Calu3 (cell line): ENCODE data around the gene SLC13A2. TPM values are rescaled to one million over a fixed set of nuclear protein-coding genes. Genes with fewer than 3 reads are reported as not detected.

Source experiments
- BruUV-seq: library from RNA; stranded (reverse); fragments of 400-500 nt; replicated peaks from 2 replicates; lab custom pipeline; 2021; lab: Mats Ljungman, UMichigan
- CTCF ChIA-PET: fragments of 300-600 bp; sonication (Branson Sonifier 250); formaldehyde crosslinking; loops from one replicate; lab custom pipeline; 2022; ENCODE audit warnings: antibody characterized with exemption; lab: Charles Lee
- DNase-seq: peaks from one replicate; pipeline ENCODE4 v3.0.0; 2022
- H3K27ac Mint-ChIP-seq: one replicate; pipeline ENCODE4 v1.8.0; 2022; ENCODE audit warnings: mixed read lengths; ENCODE audit not compliant: unreplicated experiment
- H3K27me3 Mint-ChIP-seq: one replicate; pipeline ENCODE4 v1.8.0; 2022; ENCODE audit warnings: mixed read lengths; ENCODE audit not compliant: unreplicated experiment
- H3K36me3 Mint-ChIP-seq: one replicate; pipeline ENCODE4 v1.8.0; 2022; ENCODE audit warnings: mild to moderate bottlenecking, moderate library complexity, mixed read lengths; ENCODE audit not compliant: insufficient read depth, unreplicated experiment
- H3K4me1 Mint-ChIP-seq: one replicate; pipeline ENCODE4 v1.8.0; 2022; ENCODE audit warnings: mild to moderate bottlenecking, low read depth, mixed read lengths; ENCODE audit not compliant: unreplicated experiment
- H3K4me3 Mint-ChIP-seq: one replicate; pipeline ENCODE4 v1.8.0; 2022; ENCODE audit warnings: mild to moderate bottlenecking, low read depth, moderate library complexity, mixed read lengths; ENCODE audit not compliant: unreplicated experiment
- H3K9me3 Mint-ChIP-seq: one replicate; pipeline ENCODE4 v1.8.0; 2022; ENCODE audit warnings: low read depth, mixed read lengths; ENCODE audit not compliant: unreplicated experiment
- CTCF ChIP-seq: fragments of 200-600 bp; IDR thresholded peaks from one replicate; pipeline ENCODE4 v1.8.0; 2022; ENCODE audit warnings: antibody characterized with exemption; ENCODE audit not compliant: unreplicated experiment
- intact Hi-C: fragments of 100-400 bp; cut with micrococcal nuclease; formaldehyde crosslinking; loops from one replicate; pipeline ENCODE4 v1.10.0; 2022; ENCODE audit not compliant: unreplicated experiment
- total RNA-seq: library from RNA; stranded (reverse); gene quantifications from 2 replicates; pipeline ENCODE4 v1.2.3, GENCODE V29; 2022

The SLC13A2 gene
- total RNA-seq, 1 experiment from 2014 or later: not detected

GRCh38 chr17:28547096-28547622 is 73.7 kb downstream of the SLC13A2 start:
- peaks cover 10% of the 10 kb centered on the region for H3K36me3 Mint-ChIP-seq
- intact Hi-C loops: no loop called here
- TF ChIP-seq CTCF: no peak
- no peak overlapping the region for H3K27ac Mint-ChIP-seq
- CTCF ChIA-PET: no interaction called here
- peaks cover 15% of the 10 kb centered on the region for H3K27me3 Mint-ChIP-seq
- no peaks in the 10 kb centered on the region for H3K9me3 Mint-ChIP-seq
- no peak overlapping the region for H3K4me3 Mint-ChIP-seq
- DNase-seq: no peak
- H3K4me1 Mint-ChIP-seq: peaks cover 12% of the 10 kb centered on the region
- no TSS peak for BruUV-seq

Other genes with a start within 250 kb of the SLC13A2 start
- 110 and 114 TPM in 2 replicates for gene TMEM97, start 154.4 kb upstream of the SLC13A2 start, total RNA-seq
- 31.9 and 32.1 TPM in 2 replicates for gene IFT20, start 138.2 kb upstream of the SLC13A2 start, total RNA-seq
- gene TNFAIP1, start 137.9 kb upstream of the SLC13A2 start, total RNA-seq: 45.9 and 49.4 TPM in 2 replicates
- 82.7 and 85.9 TPM in 2 replicates for gene POLDIP2, start 116.1 kb upstream of the SLC13A2 start, total RNA-seq
- not detected in 2 replicates for gene SEBOX, start 108.4 kb upstream of the SLC13A2 start, total RNA-seq
- 0.22 TPM in 1 of 2 replicates, not detected in the other for gene VTN, start 103.3 kb upstream of the SLC13A2 start, total RNA-seq
- gene SARM1, start 102.0 kb upstream of the SLC13A2 start, total RNA-seq: 7.1 and 8.1 TPM in 2 replicates
- gene SLC46A1, start 67.4 kb upstream of the SLC13A2 start, total RNA-seq: 13.3 and 17.0 TPM in 2 replicates
- gene FOXN1, start 32.7 kb downstream of the SLC13A2 start, total RNA-seq: not detected in 2 replicates
- 13.0 and 14.6 TPM in 2 replicates for gene UNC119, start 79.0 kb downstream of the SLC13A2 start, total RNA-seq
- gene PIGS, start 97.9 kb downstream of the SLC13A2 start, total RNA-seq: 50.9 and 59.2 TPM in 2 replicates
- gene ALDOC, start 103.3 kb downstream of the SLC13A2 start, total RNA-seq: 2.6 and 2.8 TPM in 2 replicates
- 69.3 and 82.1 TPM in 2 replicates for gene SPAG5, start 125.4 kb downstream of the SLC13A2 start, total RNA-seq
- 35.1 and 42.1 TPM in 2 replicates for gene RSKR, start 140.5 kb downstream of the SLC13A2 start, total RNA-seq
- 158 and 160 TPM in 2 replicates for gene BLTP2, start 171.5 kb downstream of the SLC13A2 start, total RNA-seq
- 58.0 and 75.1 TPM in 2 replicates for gene SDF2, start 188.3 kb downstream of the SLC13A2 start, total RNA-seq
- gene SUPT6H, start 188.6 kb downstream of the SLC13A2 start, total RNA-seq: 107 and 110 TPM in 2 replicates
- gene PROCA1, start 238.2 kb downstream of the SLC13A2 start, total RNA-seq: 4.2 and 4.3 TPM in 2 replicates
- gene RAB34, start 244.2 kb downstream of the SLC13A2 start, total RNA-seq: 34.5 and 35.3 TPM in 2 replicates
- 1,148 and 1,217 TPM in 2 replicates for gene RPL23A, start 246.3 kb downstream of the SLC13A2 start, total RNA-seq